ENCODE data around the gene PPP4R2.

The PPP4R2 gene

GRCh38 chr3:73007992-73008712 lies 11.5 kb downstream of the PPP4R2 start:
- Histone ChIP-seq H3K4me3 (ENCODE audit: insufficient read depth, low read length, poor library complexity, severe bottlenecking) (no peak overlapping the region), H3K79me2 (ENCODE audit: insufficient read depth, low read length) (peaks cover 100% of the 10 kb centered on the region), H3K9ac (ENCODE audit: low read length) (no peak overlapping the region), H2AFZ (ENCODE audit: low read depth, low read length, severe bottlenecking) (no peak overlapping the region), H3K27me3 (ENCODE audit: low read length) (no peaks in the 10 kb centered on the region), H3K27ac (ENCODE audit: low read depth, low read length) (no peak overlapping the region), H3F3A (ENCODE audit: insufficient read depth) (peaks cover 5% of the 10 kb centered on the region; the same call in 1 of the 2 replicates), H3K4me2 (ENCODE audit: low read depth, low read length, poor library complexity, severe bottlenecking) (no peak overlapping the region), H3K36me3 (ENCODE audit: low read length) (peaks cover 13% of the 10 kb centered on the region), H3K9me3 (ENCODE audit: insufficient read depth, low read length) (no peaks in the 10 kb centered on the region), H3K9me2 (replicated peaks; ENCODE audit: insufficient read depth, low read length) (no peaks in the 10 kb centered on the region), H4K20me1 (ENCODE audit: low read depth, low read length) (peaks cover 72% of the 10 kb centered on the region)
- TF ChIP-seq CTCF (IDR thresholded peaks at IDR 0.05; ENCODE audit: insufficient read depth, low read length, poor library complexity, severe bottlenecking) (no peak), EZH2phosphoT487 (conservative IDR thresholded peaks at IDR 0.05; ENCODE audit: low read length) (no peak)

GRCh38 chr3:73009008-73009407 lies 12.4 kb downstream of the PPP4R2 start:
- no peaks in the 10 kb centered on the region for H3K9me3 ChIP-seq (ENCODE audit: insufficient read depth, low read length)
- H3F3A ChIP-seq (ENCODE audit: insufficient read depth) = peaks cover 5% of the 10 kb centered on the region; the same call in 1 of the 2 replicates
- peaks cover 80% of the 10 kb centered on the region for H4K20me1 ChIP-seq (ENCODE audit: low read depth, low read length)

GRCh38 chr3:73009750-73010149 lies 13.1 kb downstream of the PPP4R2 start:
- H3K9me2 ChIP-seq (replicated peaks; ENCODE audit: insufficient read depth, low read length) = no peaks in the 10 kb centered on the region
- H3K4me2 ChIP-seq (ENCODE audit: low read depth, low read length, poor library complexity, severe bottlenecking) = no peak overlapping the region
- H3F3A ChIP-seq (ENCODE audit: insufficient read depth) = peaks cover 5% of the 10 kb centered on the region; the same call in 1 of the 2 replicates
- TF ChIP-seq EZH2phosphoT487 (conservative IDR thresholded peaks at IDR 0.05; ENCODE audit: low read length) = no peak
- TF ChIP-seq CTCF (IDR thresholded peaks at IDR 0.05; ENCODE audit: insufficient read depth, low read length, poor library complexity, severe bottlenecking) = no peak
- H3K9ac ChIP-seq (ENCODE audit: low read length) = no peak overlapping the region
- no peak overlapping the region for H2AFZ ChIP-seq (ENCODE audit: low read depth, low read length, severe bottlenecking)
- H3K36me3 ChIP-seq (ENCODE audit: low read length) = peaks cover 20% of the 10 kb centered on the region
- H3K27me3 ChIP-seq (ENCODE audit: low read length) = no peaks in the 10 kb centered on the region
- peaks cover 100% of the 10 kb centered on the region for H3K79me2 ChIP-seq (ENCODE audit: insufficient read depth, low read length)
- H3K9me3 ChIP-seq (ENCODE audit: insufficient read depth, low read length) = no peaks in the 10 kb centered on the region
- H4K20me1 ChIP-seq (ENCODE audit: low read depth, low read length) = peaks cover 81% of the 10 kb centered on the region
- H3K4me3 ChIP-seq (ENCODE audit: insufficient read depth, low read length, poor library complexity, severe bottlenecking) = no peak overlapping the region
- H3K27ac ChIP-seq (ENCODE audit: low read depth, low read length) = no peak overlapping the region

More at GRCh38 chr3:73009008-73009407, 12.4 kb downstream of the PPP4R2 start:
- Histone ChIP-seq H3K27ac (ENCODE audit: low read depth, low read length) (no peak overlapping the region), H3K27me3 (ENCODE audit: low read length) (no peaks in the 10 kb centered on the region), H2AFZ (ENCODE audit: low read depth, low read length, severe bottlenecking) (no peak overlapping the region), H3K4me2 (ENCODE audit: low read depth, low read length, poor library complexity, severe bottlenecking) (peak overlapping the region; percentile 14), H3K4me3 (ENCODE audit: insufficient read depth, low read length, poor library complexity, severe bottlenecking) (no peak overlapping the region), H3K36me3 (ENCODE audit: low read length) (peaks cover 16% of the 10 kb centered on the region), H3K9ac (ENCODE audit: low read length) (no peak overlapping the region), H3K9me2 (replicated peaks; ENCODE audit: insufficient read depth, low read length) (no peaks in the 10 kb centered on the region), H3K79me2 (ENCODE audit: insufficient read depth, low read length) (peaks cover 100% of the 10 kb centered on the region)
- TF ChIP-seq CTCF (IDR thresholded peaks at IDR 0.05; ENCODE audit: insufficient read depth, low read length, poor library complexity, severe bottlenecking) (no peak), EZH2phosphoT487 (conservative IDR thresholded peaks at IDR 0.05; ENCODE audit: low read length) (no peak)
